Ishikawa (cell line): ENCODE results near the gene SUMO3.

ENCODE experiments used
- CEBPB ChIP-seq: IDR thresholded peaks from 2 replicates; pipeline ENCODE4 v1.6.1; 2012
- CREB1 ChIP-seq: IDR thresholded peaks from 2 replicates; pipeline ENCODE4 v1.6.1; 2012; ENCODE audit warnings: low read depth
- EGR1 ChIP-seq: IDR thresholded peaks from 2 replicates; pipeline ENCODE4 v1.6.1; 2012
- EP300 ChIP-seq: IDR thresholded peaks from 2 replicates; pipeline ENCODE4 v1.6.1; 2012; ENCODE audit warnings: borderline replicate concordance
- MAX ChIP-seq: IDR thresholded peaks from 2 replicates; pipeline ENCODE4 v1.6.1; 2012
- RAD21 ChIP-seq: IDR thresholded peaks from 2 replicates; pipeline ENCODE4 v1.6.1; 2012; ENCODE audit warnings: low read depth
- TAF1 ChIP-seq: IDR thresholded peaks from 2 replicates; pipeline ENCODE4 v1.6.1; 2012; ENCODE audit warnings: low read depth, mild to moderate bottlenecking
- TEAD4 ChIP-seq: IDR thresholded peaks from 2 replicates; pipeline ENCODE4 v1.6.1; 2012
- YY1 ChIP-seq: IDR thresholded peaks from 2 replicates; pipeline ENCODE4 v1.6.1; 2012; ENCODE audit warnings: low read depth
- ZBTB7A ChIP-seq: IDR thresholded peaks from 2 replicates; pipeline ENCODE4 v1.6.1; 2012; ENCODE audit warnings: low read depth
- TF ChIP-seq, protein P1 (sequence below): IDR thresholded peaks from 2 replicates; pipeline ENCODE4 v1.6.1; 2012; ENCODE audit warnings: low read depth, mild to moderate bottlenecking

GRCh38 chr21:44802396-44803153, 15.3 kb downstream of the SUMO3 start:
- TF ChIP-seq MAX (no peak), EP300 (no peak), CEBPB (no peak), CREB1 (no peak), RAD21 (no peak), ZBTB7A (no peak), YY1 (no peak), EGR1 (no peak), TEAD4 (no peak), TAF1 (no peak)
- TF ChIP-seq, protein P1, sequence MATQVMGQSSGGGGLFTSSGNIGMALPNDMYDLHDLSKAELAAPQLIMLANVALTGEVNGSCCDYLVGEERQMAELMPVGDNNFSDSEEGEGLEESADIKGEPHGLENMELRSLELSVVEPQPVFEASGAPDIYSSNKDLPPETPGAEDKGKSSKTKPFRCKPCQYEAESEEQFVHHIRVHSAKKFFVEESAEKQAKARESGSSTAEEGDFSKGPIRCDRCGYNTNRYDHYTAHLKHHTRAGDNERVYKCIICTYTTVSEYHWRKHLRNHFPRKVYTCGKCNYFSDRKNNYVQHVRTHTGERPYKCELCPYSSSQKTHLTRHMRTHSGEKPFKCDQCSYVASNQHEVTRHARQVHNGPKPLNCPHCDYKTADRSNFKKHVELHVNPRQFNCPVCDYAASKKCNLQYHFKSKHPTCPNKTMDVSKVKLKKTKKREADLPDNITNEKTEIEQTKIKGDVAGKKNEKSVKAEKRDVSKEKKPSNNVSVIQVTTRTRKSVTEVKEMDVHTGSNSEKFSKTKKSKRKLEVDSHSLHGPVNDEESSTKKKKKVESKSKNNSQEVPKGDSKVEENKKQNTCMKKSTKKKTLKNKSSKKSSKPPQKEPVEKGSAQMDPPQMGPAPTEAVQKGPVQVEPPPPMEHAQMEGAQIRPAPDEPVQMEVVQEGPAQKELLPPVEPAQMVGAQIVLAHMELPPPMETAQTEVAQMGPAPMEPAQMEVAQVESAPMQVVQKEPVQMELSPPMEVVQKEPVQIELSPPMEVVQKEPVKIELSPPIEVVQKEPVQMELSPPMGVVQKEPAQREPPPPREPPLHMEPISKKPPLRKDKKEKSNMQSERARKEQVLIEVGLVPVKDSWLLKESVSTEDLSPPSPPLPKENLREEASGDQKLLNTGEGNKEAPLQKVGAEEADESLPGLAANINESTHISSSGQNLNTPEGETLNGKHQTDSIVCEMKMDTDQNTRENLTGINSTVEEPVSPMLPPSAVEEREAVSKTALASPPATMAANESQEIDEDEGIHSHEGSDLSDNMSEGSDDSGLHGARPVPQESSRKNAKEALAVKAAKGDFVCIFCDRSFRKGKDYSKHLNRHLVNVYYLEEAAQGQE: no peak
